B cell (primary cell): ENCODE results near the gene GALM. TPM values are rescaled to one million over a fixed set of nuclear protein-coding genes. Genes with fewer than 3 reads are reported as not detected.

Experiments used
- ATAC-seq: fragments of 200-7000 bp; cut with Tn5 transposase; one replicate; pipeline ENCODE4 v1.10.0; 2021; ENCODE audit warnings: low read depth, mild to moderate bottlenecking, moderate number of reproducible peaks, moderate library complexity
- CTCF ChIA-PET: fragments of 350-600 bp; sonication (Branson Sonifier 250); formaldehyde crosslinking; loops from one replicate; lab custom pipeline; 2021; ENCODE audit warnings: antibody characterized with exemption, inconsistent platforms; lab: Charles Lee
- POLR2A ChIA-PET: fragments of 350-600 bp; sonication (Branson Sonifier 250); formaldehyde crosslinking; loops from one replicate; lab custom pipeline; 2021; ENCODE audit warnings: antibody characterized with exemption; lab: Charles Lee
- DNase-seq: peaks from one replicate; pipeline ENCODE4 v3.0.0; 2013
- H2AFZ ChIP-seq: 2 replicates; pipeline ENCODE4 v1.6.1; 2012; ENCODE audit warnings: mild to moderate bottlenecking, low read depth, low read length; ENCODE audit not compliant: insufficient read depth, poor library complexity, severe bottlenecking
- H3K27ac ChIP-seq, 2 donors: 1 replicate in 1 of 2; 2 replicates in 1 of 2; pipeline ENCODE4 v1.5.1; 2012 to 2013; ENCODE audit warnings: low read length in 2 of 2, mild to moderate bottlenecking in 2 of 2, moderate library complexity in 1 of 2
- H3K27me3 ChIP-seq, 4 experiments: fragments of 200-600 bp in 1 of 4; sonication (generic) in 1 of 4; replicated peaks in 1 of 4; 1 replicate in 2 of 4; 2 replicates in 2 of 4; pipeline versions ENCODE4 v1.6.1 to v1.7.0; 2013 to 2016; ENCODE audit warnings: low read length in 3 of 4, mild to moderate bottlenecking in 2 of 4, mixed read lengths in 1 of 4, moderate library complexity in 1 of 4; ENCODE audit not compliant: insufficient read depth in 4 of 4, control insufficient read depth in 3 of 4; ENCODE audit errors: control extremely low read depth in 1 of 4
- H3K36me3 ChIP-seq, 2 experiments: replicated peaks in 1 of 2; 1 replicate in 1 of 2; 2 replicates in 1 of 2; pipeline versions ENCODE4 v1.6.1 to v1.7.1; 2013; ENCODE audit warnings: low read length in 1 of 2; ENCODE audit not compliant: insufficient read depth in 2 of 2, control insufficient read depth in 1 of 2; ENCODE audit errors: control extremely low read depth in 1 of 2, extremely low read depth in 1 of 2
- H3K4me1 ChIP-seq, 2 donors: fragments of 200-600 bp in 1 of 2; sonication (generic) in 1 of 2; 1 replicate in 1 of 2; 2 replicates in 1 of 2; pipeline versions ENCODE4 v1.5.1 to v1.6.1; 2013 to 2017; ENCODE audit warnings: low read length in 2 of 2; ENCODE audit not compliant: control insufficient read depth in 2 of 2, insufficient read depth in 2 of 2
- H3K4me2 ChIP-seq: replicated peaks from 2 replicates; pipeline ENCODE3; 2012; ENCODE audit warnings: mild to moderate bottlenecking, low read depth, low read length; ENCODE audit not compliant: poor library complexity, severe bottlenecking
- H3K4me3 ChIP-seq, 5 experiments: fragments of 200-600 bp in 1 of 5; sonication (generic) in 1 of 5; 1 replicate in 3 of 5; 2 replicates in 2 of 5; pipeline versions ENCODE4 v1.5.1 to v1.7.0; 2011 to 2016; ENCODE audit warnings: low read length in 4 of 5, mild to moderate bottlenecking in 4 of 5, low read depth in 2 of 5, control low read depth in 1 of 5, moderate library complexity in 1 of 5; ENCODE audit not compliant: insufficient read depth in 1 of 5; ENCODE audit errors: control extremely low read depth in 1 of 5, extremely low read depth in 1 of 5
- H3K79me2 ChIP-seq: fragments of 200-600 bp; sonication (generic); one replicate; pipeline ENCODE4 v1.6.0; 2016; ENCODE audit warnings: low read length; ENCODE audit not compliant: control insufficient read depth, insufficient read depth
- H3K9ac ChIP-seq: fragments of 200-600 bp; sonication (generic); 2 replicates; pipeline ENCODE4 v1.6.1; 2017; ENCODE audit warnings: mild to moderate bottlenecking, low read length, moderate library complexity
- H3K9me3 ChIP-seq, 3 donors: one replicate each; pipeline versions ENCODE4 v1.6.1 to v1.7.1; 2013; ENCODE audit warnings: low read length in 2 of 3; ENCODE audit not compliant: control insufficient read depth in 2 of 3, insufficient read depth in 1 of 3; ENCODE audit errors: control extremely low read depth in 1 of 3
- H4K20me1 ChIP-seq: 2 replicates; pipeline ENCODE4 v1.6.0; 2012; ENCODE audit warnings: mild to moderate bottlenecking, low read length; ENCODE audit not compliant: insufficient read depth, control insufficient read depth, poor library complexity, severe bottlenecking
- H3K27ac Mint-ChIP-seq: one replicate; pipeline ENCODE4 v1.8.0; 2021; ENCODE audit warnings: mixed read lengths
- H3K27me3 Mint-ChIP-seq: one replicate; pipeline ENCODE4 v1.8.0; 2021; ENCODE audit warnings: mixed read lengths
- H3K4me1 Mint-ChIP-seq: one replicate; pipeline ENCODE4 v1.8.0; 2021; ENCODE audit warnings: mixed read lengths
- H3K4me3 Mint-ChIP-seq: one replicate; pipeline ENCODE4 v1.8.0; 2021; ENCODE audit warnings: mixed read lengths
- H3K9me3 Mint-ChIP-seq: one replicate; pipeline ENCODE4 v1.8.0; 2022; ENCODE audit warnings: mixed read lengths; ENCODE audit not compliant: insufficient read depth
- CTCF ChIP-seq: fragments of 200-600 bp; IDR thresholded peaks from one replicate; pipeline ENCODE4 v1.8.0; 2022; ENCODE audit warnings: antibody characterized with exemption, mild to moderate bottlenecking
- EZH2 ChIP-seq: IDR thresholded peaks from 2 replicates; pipeline ENCODE4 v1.6.1; 2012; ENCODE audit warnings: borderline replicate concordance, low read depth, mild to moderate bottlenecking, moderate library complexity, low read length; ENCODE audit not compliant: insufficient read depth, poor library complexity, severe bottlenecking
- WGBS: methylation state at CpG from one replicate; pipeline ENCODE4 v1.1.5; 2013; ENCODE audit warnings: missing lambda C conversion rate; ENCODE audit not compliant: insufficient coverage; 5-methylcytosine and 5-hydroxymethylcytosine counted together
- intact Hi-C: fragments of 100-400 bp; cut with micrococcal nuclease; formaldehyde crosslinking; loops from one replicate; pipeline ENCODE4 v1.10.0; 2022
- polyA plus RNA-seq: library from polyadenylated mRNA; depleted of rRNA; stranded (reverse); fragments of >200 nt; gene quantifications from 2 replicates; pipeline ENCODE4 v1.2.3, GENCODE V29; 2012
- total RNA-seq, 2 donors: library from RNA; stranded (reverse); fragments of 120-200 nt in 1 of 2; gene quantifications; 1 replicate in 1 of 2; 2 replicates in 1 of 2; pipeline versions ENCODE4 v1.2.3 to v1.2.4, GENCODE V29; 2013 to 2022

The GALM gene
- total and polyA plus RNA-seq, 2 donors (not counting 1 experiment from before 2014, with no cell fraction given) = 5.1 to 9.7 TPM

GRCh38 chr2:38765149-38765548 is 99.2 kb downstream of the GALM start:
- no CpG with 5 or more reads among the region's 4 CpGs for WGBS
- no peaks in the 10 kb centered on the region for H3K27me3 Mint-ChIP-seq

GRCh38 chr2:38765551-38765950 is 99.6 kb downstream of the GALM start:
- no peaks in the 10 kb centered on the region for H4K20me1 ChIP-seq
- Mint-ChIP-seq H3K27me3 (no peaks in the 10 kb centered on the region), H3K9me3 (no peaks in the 10 kb centered on the region), H3K27ac (no peak overlapping the region), H3K4me3 (no peak overlapping the region), H3K4me1 (no peaks in the 10 kb centered on the region)
- TF ChIP-seq CTCF (no peak), EZH2 (no peak)
- intact Hi-C loops = no loop called here
- no peaks in the 10 kb centered on the region for H3K4me1 ChIP-seq
- H3K27me3 ChIP-seq = no peaks in the 10 kb centered on the region
- H3K4me2 ChIP-seq = no peak overlapping the region
- DNase-seq = no peak
- H3K79me2 ChIP-seq = no peaks in the 10 kb centered on the region
- 100% methylated on average over 4 of the region's 5 CpGs for WGBS
- no peak for ATAC-seq
- CTCF ChIA-PET = no interaction called here
- no peak overlapping the region for H2AFZ ChIP-seq
- H3K36me3 ChIP-seq = no peaks in the 10 kb centered on the region
- no peak overlapping the region for H3K27ac ChIP-seq
- no peak overlapping the region for H3K9ac ChIP-seq
- H3K4me3 ChIP-seq = no peak overlapping the region
- H3K9me3 ChIP-seq = no peaks in the 10 kb centered on the region
- POLR2A ChIA-PET = no interaction called here

More at GRCh38 chr2:38765149-38765548, 99.2 kb downstream of the GALM start:
- DNase-seq (no peak), ATAC-seq (no peak)
- Histone ChIP-seq H3K4me2 (no peak overlapping the region), H2AFZ (no peak overlapping the region), H3K27ac (no peak overlapping the region), H3K79me2 (no peaks in the 10 kb centered on the region), H3K27me3 (no peaks in the 10 kb centered on the region), H3K4me3 (no peak overlapping the region), H4K20me1 (no peaks in the 10 kb centered on the region), H3K9me3 (no peaks in the 10 kb centered on the region), H3K36me3 (no peaks in the 10 kb centered on the region), H3K9ac (no peak overlapping the region), H3K4me1 (no peaks in the 10 kb centered on the region)
- POLR2A ChIA-PET = no interaction called here
- CTCF ChIA-PET = no interaction called here
- intact Hi-C loops = no loop called here
- Mint-ChIP-seq H3K4me3 (no peak overlapping the region), H3K27ac (no peak overlapping the region), H3K9me3 (no peaks in the 10 kb centered on the region), H3K4me1 (no peaks in the 10 kb centered on the region)
- TF ChIP-seq CTCF = no peak
- no peak for TF ChIP-seq EZH2
